BJ (cell line): ENCODE data around the gene ADH4. TPM values are rescaled to one million over a fixed set of nuclear protein-coding genes. Genes with fewer than 3 reads are reported as not detected.
"Not testable (repeated sequence)": the region's sequence is repeated elsewhere in the genome, so short reads cannot be mapped to it uniquely, and the experiment has no call there.

Experiments
- CTCF ChIA-PET: fragments of 350-600 bp; formaldehyde crosslinking; extraction: SDS; loops from one replicate; lab custom pipeline; 2021; ENCODE audit warnings: antibody characterized with exemption, inconsistent platforms; lab: Yijun Ruan, JAX
- POLR2A ChIA-PET: fragments of 300-600 bp; sonication (Branson Sonifier 250); formaldehyde crosslinking; extraction: SDS; loops from one replicate; lab custom pipeline; 2021; ENCODE audit warnings: antibody characterized with exemption; lab: Charles Lee
- DNase-seq: peaks from one replicate; pipeline ENCODE4 v3.0.0-alpha.2; 2011; ENCODE audit warnings: low read depth
- H3K27me3 ChIP-seq: 2 replicates; pipeline ENCODE4 v1.6.0; 2011; ENCODE audit warnings: low read length; ENCODE audit not compliant: control insufficient read depth, insufficient read depth
- H3K36me3 ChIP-seq: 2 replicates; pipeline ENCODE4 v1.5.1; 2011; ENCODE audit warnings: low read length; ENCODE audit not compliant: control insufficient read depth, insufficient read depth
- H3K4me3 ChIP-seq: 2 replicates; pipeline ENCODE4 v1.5.1; 2011; ENCODE audit warnings: low read depth, mild to moderate bottlenecking, control low read depth, low read length
- polyA plus RNA-seq: library from polyadenylated mRNA; depleted of rRNA; stranded (reverse); fragments of >200 nt; gene quantifications from 2 replicates; pipeline ENCODE4 v1.2.3, GENCODE V29; 2011
- TF ChIP-seq, protein P1 (sequence below): IDR thresholded peaks from 2 replicates; pipeline ENCODE4 v1.5.1; 2011; ENCODE audit warnings: low read depth, mild to moderate bottlenecking, control low read depth, inconsistent platforms, low read length, moderate library complexity; ENCODE audit not compliant: insufficient read depth

ADH4 gene
- polyA plus RNA-seq, 1 experiment, result not detected

- no peak for DNase-seq
- TF ChIP-seq, protein P1, sequence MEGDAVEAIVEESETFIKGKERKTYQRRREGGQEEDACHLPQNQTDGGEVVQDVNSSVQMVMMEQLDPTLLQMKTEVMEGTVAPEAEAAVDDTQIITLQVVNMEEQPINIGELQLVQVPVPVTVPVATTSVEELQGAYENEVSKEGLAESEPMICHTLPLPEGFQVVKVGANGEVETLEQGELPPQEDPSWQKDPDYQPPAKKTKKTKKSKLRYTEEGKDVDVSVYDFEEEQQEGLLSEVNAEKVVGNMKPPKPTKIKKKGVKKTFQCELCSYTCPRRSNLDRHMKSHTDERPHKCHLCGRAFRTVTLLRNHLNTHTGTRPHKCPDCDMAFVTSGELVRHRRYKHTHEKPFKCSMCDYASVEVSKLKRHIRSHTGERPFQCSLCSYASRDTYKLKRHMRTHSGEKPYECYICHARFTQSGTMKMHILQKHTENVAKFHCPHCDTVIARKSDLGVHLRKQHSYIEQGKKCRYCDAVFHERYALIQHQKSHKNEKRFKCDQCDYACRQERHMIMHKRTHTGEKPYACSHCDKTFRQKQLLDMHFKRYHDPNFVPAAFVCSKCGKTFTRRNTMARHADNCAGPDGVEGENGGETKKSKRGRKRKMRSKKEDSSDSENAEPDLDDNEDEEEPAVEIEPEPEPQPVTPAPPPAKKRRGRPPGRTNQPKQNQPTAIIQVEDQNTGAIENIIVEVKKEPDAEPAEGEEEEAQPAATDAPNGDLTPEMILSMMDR, result no peak
- Histone ChIP-seq H3K27me3 (no peaks in the 10 kb centered on the region), H3K4me3 (no peak overlapping the region), H3K36me3 (no peaks in the 10 kb centered on the region)
- ChIA-PET POLR2A (no interaction called here), CTCF (no interaction called here)
Observed at GRCh38 chr4:99103166-99103565, 40.9 kb downstream of the ADH4 start.

DNA sequence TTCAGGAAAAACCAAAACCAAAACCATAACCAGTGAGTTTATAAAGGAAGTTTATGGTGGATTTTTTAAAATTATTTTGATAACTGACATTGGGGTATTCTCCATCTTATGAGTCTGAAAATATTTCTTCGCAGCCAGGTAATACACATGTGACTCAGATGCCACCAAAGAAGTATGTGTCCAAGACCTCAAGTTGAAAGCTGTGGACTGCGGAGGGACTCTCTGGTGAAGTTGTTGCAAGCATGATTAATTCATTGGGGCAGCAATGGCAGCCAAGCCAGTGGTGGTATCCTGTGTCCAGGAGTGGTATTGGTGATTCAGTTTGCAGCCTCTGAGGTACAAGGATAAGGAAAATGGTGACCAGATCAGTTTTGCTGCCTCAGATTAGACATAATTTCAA lies 41.5 kb downstream of the ADH4 start:
- Histone ChIP-seq H3K27me3 (no peaks in the 10 kb centered on the region), H3K36me3 (no peaks in the 10 kb centered on the region), H3K4me3 (no peak overlapping the region)
- POLR2A ChIA-PET, result no interaction called here
- TF ChIP-seq, protein P1, result no peak
- DNase-seq, result no peak
- CTCF ChIA-PET, result no interaction called here

GRCh38 chr4:99100876-99101275 lies 43.2 kb downstream of the ADH4 start:
- TF ChIP-seq, protein P1, result no peak
- ChIA-PET CTCF (interaction anchor here (1.5 to 1.8 kb wide), 3 partner anchors 17 to 362 kb away, joined by 4 to 6 read pairs (median 5); no protein-coding TSS in a partner anchor), POLR2A (interaction anchor here (0.7 kb wide), 1 partner anchor 304 kb away, joined by 3 read pairs; no protein-coding TSS in a partner anchor)
- H3K36me3 ChIP-seq, result no peaks in the 10 kb centered on the region
- H3K27me3 ChIP-seq, result no peaks in the 10 kb centered on the region
- DNase-seq, result no peak
- no peak overlapping the region for H3K4me3 ChIP-seq

DNA sequence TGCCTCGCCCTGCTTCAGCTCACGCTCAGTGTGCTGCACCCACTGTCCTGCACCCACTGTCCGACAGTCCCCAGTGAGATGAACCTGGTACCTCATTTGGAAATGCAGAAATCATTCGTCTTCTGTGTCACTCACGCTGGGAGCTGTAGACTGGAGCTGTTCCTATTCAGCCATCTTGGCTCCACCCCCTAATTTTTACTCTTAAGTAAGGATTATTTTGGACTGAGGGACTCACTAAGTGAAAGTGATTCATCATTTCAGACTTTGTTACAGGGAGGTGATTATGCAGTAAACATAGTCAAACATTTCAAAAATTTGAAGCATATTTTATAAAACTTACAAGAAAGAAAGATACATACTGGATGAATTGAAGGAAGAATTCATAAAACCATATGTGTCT lies 44.3 kb downstream of the ADH4 start:
- CTCF ChIA-PET, result interaction anchor here (1.5 to 1.8 kb wide), 3 partner anchors 18 to 363 kb away, joined by 4 to 6 read pairs (median 5); no protein-coding TSS in a partner anchor
- POLR2A ChIA-PET, H3K36me3 ChIP-seq, H3K27me3 ChIP-seq, H3K4me3 ChIP-seq, DNase-seq: not testable (repeated sequence)

DNA sequence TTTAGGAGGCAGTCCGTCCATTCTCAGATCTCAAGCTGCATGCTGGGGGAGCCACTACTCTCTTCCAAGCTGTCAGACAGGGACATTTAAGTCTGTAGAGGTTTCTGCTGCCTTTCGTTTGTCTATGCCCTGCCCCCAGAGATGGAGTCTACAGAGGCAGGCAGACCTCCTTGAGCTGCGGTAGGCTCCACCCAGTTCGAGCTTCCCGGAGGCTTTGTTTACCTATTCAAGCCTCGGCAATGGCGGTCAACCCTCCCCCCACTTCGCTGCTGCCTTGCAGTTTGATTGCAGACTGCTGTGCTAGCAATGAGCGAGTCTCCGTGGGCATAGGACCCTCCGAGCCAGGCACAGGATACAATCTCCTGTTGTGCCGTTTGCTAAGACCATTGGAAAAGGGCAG lies 44.8 kb downstream of the ADH4 start:
- ChIA-PET CTCF (no interaction called here), POLR2A (no interaction called here)
- no peak for DNase-seq
- Histone ChIP-seq H3K4me3 (no peak overlapping the region), H3K27me3 (no peaks in the 10 kb centered on the region), H3K36me3 (no peaks in the 10 kb centered on the region)
- TF ChIP-seq, protein P1, result no peak

- CTCF ChIA-PET, H3K36me3 ChIP-seq, H3K4me3 ChIP-seq, POLR2A ChIA-PET, H3K27me3 ChIP-seq, DNase-seq: not testable (repeated sequence)
Observed at GRCh38 chr4:99091841-99092240, 52.3 kb downstream of the ADH4 start.
